ENCODE results near the gene MLLT10. TPM values are rescaled to one million over a fixed set of nuclear protein-coding genes. Genes with fewer than 3 reads are reported as not detected.

Gene MLLT10
- total and polyA plus RNA-seq, 2 of the 8 experiments (the other 6 are each of a cell fraction or from before 2014, with no cell fraction given), result 53.1 to 62.1 TPM

GRCh38 chr10:21719502-21719901 lies 185.5 kb downstream of the MLLT10 start:
- Histone ChIP-seq H4K8ac (ENCODE audit: extremely low read depth, insufficient read depth, low read length) (no peak overlapping the region), H3K79me1 (ENCODE audit: low read depth, low read length) (no peaks in the 10 kb centered on the region), H3K56ac (replicated peaks; ENCODE audit: insufficient read length, low read depth, low read length) (no peak overlapping the region), H3K9me3 (ENCODE audit: insufficient read depth in 2 of 2, low read depth in 1 of 2, low read length in 1 of 2) (no peaks in the 10 kb centered on the region), H2AK5ac (ENCODE audit: low read depth, low read length) (no peak overlapping the region), H2BK120ac (replicated peaks; ENCODE audit: low read depth, low read length) (no peak overlapping the region), H3K4me1 (replicated peaks in 1 of 4; ENCODE audit: control insufficient read depth in 3 of 4, insufficient read depth in 4 of 4, low read length in 3 of 4) (peaks cover 0 to 6% (median 1%) of the 10 kb centered on the region in 4 experiments; a peak in 3 of 7 replicates), H3K36me3 (ENCODE audit: control insufficient read depth in 2 of 4, insufficient read depth in 4 of 4, low read length in 3 of 4) (peaks cover 2 to 15% (median 3%) of the 10 kb centered on the region in 4 experiments; a peak in 4 of 8 replicates), H2BK5ac (ENCODE audit: low read depth, low read length) (no peak overlapping the region), H3K27me3 (replicated peaks in 1 of 4; ENCODE audit: control insufficient read depth in 3 of 4, extremely low read depth in 1 of 4, insufficient read depth in 3 of 4, low read length in 3 of 4) (no peaks in the 10 kb centered on the region), H3K79me2 (ENCODE audit: control insufficient read depth in 1 of 2, insufficient read depth in 2 of 2, low read length in 2 of 2) (peaks cover 0 to 4% of the 10 kb centered on the region in 2 experiments; a peak in 1 of 4 replicates), H2AFZ (ENCODE audit: low read length) (no peak overlapping the region), H4K91ac (replicated peaks; ENCODE audit: insufficient read length, low read length) (no peak overlapping the region), H3K4me3 (ENCODE audit: extremely low read depth in 1 of 4, insufficient read depth in 2 of 4, low read depth in 3 of 4, low read length in 4 of 4) (no peak overlapping the region), H4K20me1 (replicated peaks in 1 of 2; ENCODE audit: control insufficient read depth in 1 of 2, insufficient read depth in 2 of 2, low read length in 2 of 2) (no peaks in the 10 kb centered on the region), H2BK15ac (ENCODE audit: low read length) (no peak overlapping the region), H2BK12ac (ENCODE audit: low read depth, low read length) (no peak overlapping the region), H3K14ac (ENCODE audit: insufficient read length) (no peak overlapping the region), H3K4ac (replicated peaks; ENCODE audit: insufficient read length, low read depth, low read length) (no peak overlapping the region), H3K18ac (ENCODE audit: extremely low read depth, low read length) (no peak overlapping the region), H3K4me2 (ENCODE audit: insufficient read depth in 1 of 2, low read depth in 2 of 2, low read length in 2 of 2) (no peak overlapping the region), H2BK20ac (ENCODE audit: low read length) (no peak overlapping the region), H3K23ac (ENCODE audit: insufficient read length) (no peak overlapping the region), H3K23me2 (ENCODE audit: low read depth, low read length) (no peaks in the 10 kb centered on the region; the same call in 1 of the 2 replicates), H3K9ac (replicated peaks in 1 of 4; ENCODE audit: extremely low read depth in 1 of 4, low read depth in 3 of 4, low read length in 3 of 4) (no peak overlapping the region), H3K27ac (ENCODE audit: low read depth, low read length) (no peak overlapping the region), H4K5ac (ENCODE audit: insufficient read length, low read depth, low read length) (no peak overlapping the region)
- 91% methylated on average over 1 of the region's 1 CpG; no CpG with 5 or more reads in 1 of the 2 experiments for WGBS, 2 experiments (ENCODE audit: extremely low coverage in 1 of 2, insufficient coverage in 1 of 2, insufficient read length in 1 of 2, insufficient replicate concordance in 2 of 2, low coverage in 1 of 2, low lambda C conversion rate in 2 of 2, missing lambda C conversion rate in 1 of 2)
- ChIA-PET CTCF (ENCODE audit: partially characterized antibody) (interaction anchor here (0.6 kb wide), 1 partner anchor 59 kb away, joined by 3 read pairs; no protein-coding TSS in a partner anchor), POLR2A (ENCODE audit: partially characterized antibody) (interaction anchor here (1.2 to 2.2 kb wide), 3 partner anchors 32 to 193 kb away, joined by 3 to 9 read pairs (median 9); partner anchors contain the start of gene SKIDA1)
- no peak for DNase-seq (ENCODE audit: low read depth in 1 of 2, low spot score in 2 of 2)
- FAIRE-seq, result no peak
- no peak for TF ChIP-seq POLR2A (IDR thresholded peaks at IDR 0.05; ENCODE audit: control extremely low read depth in 1 of 2, low read depth in 2 of 2, low read length in 2 of 2)
- 0 out of 2 replicates have a peak, but pooled peaks have one; percentile 57 for TF ChIP-seq KDM1A (IDR thresholded peaks at IDR 0.05; ENCODE audit: borderline replicate concordance, low read length)
- TF ChIP-seq HDAC2 (IDR thresholded peaks at IDR 0.05; ENCODE audit: borderline replicate concordance in 1 of 2, low read depth in 2 of 2, low read length in 2 of 2), result peak in 1 of 2 experiments; percentile 33; a peak in 1 of 4 replicates
- no peak for TF ChIP-seq TBP (IDR thresholded peaks at IDR 0.05; ENCODE audit: low read depth, low read length)
- no peak for TF ChIP-seq HDAC6 (IDR thresholded peaks at IDR 0.05; ENCODE audit: low read depth, low read length)
